Measurements from ENCODE around the gene TENT5C.

Gene TENT5C

GRCh38 chr1:117659550-117660270, 53.9 kb downstream of the TENT5C start:
- no peak for DNase-seq

- no peak for DNase-seq
These were observed 54.6 kb downstream of the TENT5C start for GRCh38 chr1:117660271-117660965.

- no peak for DNase-seq
These were observed 55.2 kb downstream of the TENT5C start for GRCh38 chr1:117661027-117661426.

GRCh38 chr1:117662667-117663066, 56.8 kb downstream of the TENT5C start:
- DNase-seq = no peak

GRCh38 chr1:117663156-117663902, 57.5 kb downstream of the TENT5C start:
- no peak for DNase-seq

GRCh38 chr1:117664314-117664713, 58.5 kb downstream of the TENT5C start:
- DNase-seq = no peak

- no peak for DNase-seq
These were observed 59.9 kb downstream of the TENT5C start for GRCh38 chr1:117665556-117666270.

- no peak for DNase-seq
These were observed 63.7 kb downstream of the TENT5C start for GRCh38 chr1:117669572-117669971.

- no peak for DNase-seq
These were observed 65.3 kb downstream of the TENT5C start for GRCh38 chr1:117670976-117671780.

- DNase-seq = no peak
These were observed 66.1 kb downstream of the TENT5C start for GRCh38 chr1:117671781-117672501.

GRCh38 chr1:117672756-117673155, 66.9 kb downstream of the TENT5C start:
- no peak for DNase-seq

- no peak for DNase-seq
These were observed 67.6 kb downstream of the TENT5C start for GRCh38 chr1:117673405-117673804.

- DNase-seq = no peak
These were observed 68.9 kb downstream of the TENT5C start for GRCh38 chr1:117674521-117675400.

GRCh38 chr1:117675907-117676430, 70.1 kb downstream of the TENT5C start:
- DNase-seq = no peak

GRCh38 chr1:117676615-117677130, 70.8 kb downstream of the TENT5C start:
- no peak for DNase-seq

All from cortex of kidney (tissue), 1 donor.